K562 (cell line): ENCODE data around the gene CCDC28B. TPM values are rescaled to one million over a fixed set of nuclear protein-coding genes. Genes with fewer than 3 reads are reported as not detected.

ENCODE experiments used
- CBFB ChIP-seq: sonication (generic); formaldehyde crosslinking; IDR thresholded peaks from 2 replicates; pipeline ENCODE4 v1.4.0; 2020; ENCODE audit warnings: mild to moderate bottlenecking, missing genetic modification reagents
- CREM ChIP-seq: IDR thresholded peaks from 2 replicates; pipeline ENCODE4 v1.6.1; 2014; ENCODE audit warnings: antibody characterized with exemption, low read depth
- EP300 ChIP-seq: IDR thresholded peaks from 2 replicates; pipeline ENCODE4 v1.6.1; 2012; ENCODE audit warnings: low read length, improper control_type of control experiment
- FOSL1 ChIP-seq: fragments of 200-800 bp; sonication (Bioruptor generic); conservative IDR thresholded peaks from 2 replicates; pipeline ENCODE4 v1.6.1; 2016; ENCODE audit warnings: missing genetic modification characterization, missing compliant biosample characterization
- FOXM1 ChIP-seq, 2 experiments: fragments of 450-650 bp in 1 of 2; sonication (generic) in 1 of 2; formaldehyde crosslinking in 1 of 2; IDR thresholded peaks; 2 replicates each; pipeline versions ENCODE4 v1.6.1 to v1.9.0; 2017 to 2022; ENCODE audit warnings: low read depth in 2 of 2, mild to moderate bottlenecking in 2 of 2, missing genetic modification reagents in 1 of 2, moderate library complexity in 1 of 2
- HOXB6 ChIP-seq: fragments of 250-450 bp; sonication (Bioruptor Pico); IDR thresholded peaks from 2 replicates; pipeline ENCODE4 v1.5.1; 2022; ENCODE audit warnings: mild to moderate bottlenecking, borderline replicate concordance
- PML ChIP-seq: IDR thresholded peaks from 2 replicates; pipeline ENCODE4 v1.6.1; 2012; ENCODE audit warnings: low read length, inconsistent platforms
- PPARD ChIP-seq: fragments of 250-450 bp; sonication (Bioruptor Pico); IDR thresholded peaks from 2 replicates; pipeline ENCODE4 v1.8.0; 2022; ENCODE audit warnings: inconsistent platforms, mild to moderate bottlenecking, moderate library complexity
- SMC3 ChIP-seq: conservative IDR thresholded peaks from 2 replicates; pipeline ENCODE4 v1.6.1; 2011; ENCODE audit warnings: low read depth, low read length, improper control_type of control experiment; ENCODE audit not compliant: insufficient read depth
- STAT5A ChIP-seq: IDR thresholded peaks from 2 replicates; pipeline ENCODE4 v1.6.1; 2012; ENCODE audit warnings: low read length, inconsistent platforms, borderline replicate concordance
- ZNF311 ChIP-seq: fragments of 250-450 bp; sonication (Bioruptor Pico); IDR thresholded peaks from 2 replicates; pipeline ENCODE4 v1.4.0; 2020; ENCODE audit warnings: mild to moderate bottlenecking, moderate library complexity
- polyA plus RNA-seq, 8 experiments: library from polyadenylated mRNA; depleted of rRNA in 4 of 8; stranded (reverse) in 5 of 8; unstranded in 3 of 8; fragments of >200 nt; fragmentation: Nextera tagmentation in 2 of 8; fragmentation: Illumina TruSeq in 1 of 8; extraction: Ambion mirVana in 2 of 8; extraction: Trizol in 1 of 8; gene quantifications; 2 replicates each; pipeline versions ENCODE4 v1.2.1 to v1.2.3, GENCODE V29; 2011 to 2014; ENCODE audit warnings: inconsistent platforms in 1 of 8, missing spikeins in 1 of 8
- total RNA-seq, 7 experiments: library from RNA; depleted of rRNA in 6 of 7; stranded (reverse); fragments of >200 nt in 6 of 7; fragmentation: Illumina TruSeq in 2 of 7; extraction: Trizol in 2 of 7; gene quantifications; 2 replicates each; pipeline versions ENCODE4 v1.2.1 to v1.2.3, GENCODE V29; 2011 to 2021; ENCODE audit warnings: low replicate concordance in 1 of 7
- TF ChIP-seq, protein P1 (sequence below), 2 experiments: IDR thresholded peaks; 2 replicates each; pipeline ENCODE4 v1.6.1; 2011; ENCODE audit warnings: borderline replicate concordance in 1 of 2, control low read depth in 1 of 2, low read depth in 1 of 2, low read length in 1 of 2, mild to moderate bottlenecking in 1 of 2, mixed read lengths in 1 of 2, moderate library complexity in 1 of 2; ENCODE audit not compliant: insufficient read depth in 1 of 2, insufficient read length in 1 of 2, poor library complexity in 1 of 2, severe bottlenecking in 1 of 2; ENCODE audit errors: extremely low read depth in 1 of 2
- TF ChIP-seq, protein P2 (sequence below): sonication (generic); formaldehyde crosslinking; IDR thresholded peaks from 2 replicates; pipeline ENCODE4 v1.8.0; 2022; ENCODE audit warnings: mild to moderate bottlenecking, missing genetic modification reagents
- TF ChIP-seq, protein P3 (sequence below): sonication (generic); formaldehyde crosslinking; IDR thresholded peaks from 2 replicates; pipeline ENCODE4 v1.8.1; 2023; ENCODE audit warnings: mild to moderate bottlenecking, missing genetic modification reagents

Gene CCDC28B
- total and polyA plus RNA-seq, 9 of the 15 experiments (the other 6 are each of a cell fraction or from before 2014, with no cell fraction given), result 5.7 to 54.5 (median 31.7) TPM

DNA sequence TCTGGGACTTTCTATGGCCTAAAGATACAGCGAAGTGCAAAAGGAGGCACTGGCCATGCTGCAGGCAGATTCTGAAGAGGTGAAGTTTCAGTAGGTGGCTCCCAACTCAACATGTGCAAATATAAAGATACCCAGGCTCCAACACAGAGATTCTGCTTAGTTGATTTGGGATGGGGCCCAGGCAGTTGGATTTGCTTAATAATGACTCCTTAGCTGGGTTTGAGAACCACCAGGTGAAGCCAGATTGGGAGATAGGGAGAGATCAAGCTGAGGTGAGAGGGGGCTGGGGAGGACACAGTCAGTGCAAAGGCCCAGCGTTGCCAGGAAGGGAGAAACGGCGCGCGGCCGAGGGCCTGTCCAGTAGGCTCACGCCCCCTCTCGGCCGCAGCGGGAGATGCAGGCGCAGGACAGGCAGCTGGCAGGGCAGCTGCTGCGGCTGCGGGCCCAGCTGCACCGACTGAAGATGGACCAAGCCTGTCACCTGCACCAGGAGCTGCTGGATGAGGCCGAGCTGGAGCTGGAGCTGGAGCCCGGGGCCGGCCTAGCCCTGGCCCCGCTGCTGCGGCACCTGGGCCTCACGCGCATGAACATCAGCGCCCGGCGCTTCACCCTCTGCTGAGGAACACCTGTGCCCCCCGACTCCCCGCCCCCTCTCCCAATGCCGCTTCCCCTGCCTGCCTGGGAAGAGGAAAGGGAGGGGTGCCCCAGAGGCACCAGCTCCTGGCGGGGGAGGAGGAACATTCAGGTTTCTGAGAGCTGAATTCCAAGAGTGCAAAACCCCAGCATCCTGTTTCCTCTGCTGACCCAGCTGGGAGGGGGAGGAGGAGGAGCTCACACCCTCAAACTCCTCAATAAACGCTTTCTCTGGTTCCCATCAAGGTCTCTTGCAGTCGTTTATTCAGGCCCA, 47.8 kb downstream of the CCDC28B start (continued):
- TF ChIP-seq FOXM1 (IDR thresholded peaks at IDR 0.05; ENCODE audit: low read depth) (no peak; the same call in 1 of the 2 replicates), FOXM1 (CRISPR knock-in tag; IDR thresholded peaks at IDR 0.05; ENCODE audit: low read depth) (no peak), FOSL1 (tag) (no peak), CREM (peak; percentile 63), PML (no peak), STAT5A (no peak), CBFB (CRISPR knock-in tag) (no peak), EP300 (peak; percentile 31; the same call in 1 of the 2 replicates), ZNF311 (CRISPR knock-in tag) (no peak), SMC3 (peak; percentile 83), PPARD (CRISPR knock-in tag) (no peak), HOXB6 (no peak)
- TF ChIP-seq, protein P1, sequence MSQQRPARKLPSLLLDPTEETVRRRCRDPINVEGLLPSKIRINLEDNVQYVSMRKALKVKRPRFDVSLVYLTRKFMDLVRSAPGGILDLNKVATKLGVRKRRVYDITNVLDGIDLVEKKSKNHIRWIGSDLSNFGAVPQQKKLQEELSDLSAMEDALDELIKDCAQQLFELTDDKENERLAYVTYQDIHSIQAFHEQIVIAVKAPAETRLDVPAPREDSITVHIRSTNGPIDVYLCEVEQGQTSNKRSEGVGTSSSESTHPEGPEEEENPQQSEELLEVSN (IDR thresholded peaks at IDR 0.05; ENCODE audit: borderline replicate concordance in 1 of 2, extremely low read depth in 1 of 2, insufficient read depth in 1 of 2, insufficient read length in 1 of 2, low read depth in 1 of 2, low read length in 1 of 2, poor library complexity in 1 of 2, severe bottlenecking in 1 of 2), result peak; percentile 24 to 46
- TF ChIP-seq, protein P2, sequence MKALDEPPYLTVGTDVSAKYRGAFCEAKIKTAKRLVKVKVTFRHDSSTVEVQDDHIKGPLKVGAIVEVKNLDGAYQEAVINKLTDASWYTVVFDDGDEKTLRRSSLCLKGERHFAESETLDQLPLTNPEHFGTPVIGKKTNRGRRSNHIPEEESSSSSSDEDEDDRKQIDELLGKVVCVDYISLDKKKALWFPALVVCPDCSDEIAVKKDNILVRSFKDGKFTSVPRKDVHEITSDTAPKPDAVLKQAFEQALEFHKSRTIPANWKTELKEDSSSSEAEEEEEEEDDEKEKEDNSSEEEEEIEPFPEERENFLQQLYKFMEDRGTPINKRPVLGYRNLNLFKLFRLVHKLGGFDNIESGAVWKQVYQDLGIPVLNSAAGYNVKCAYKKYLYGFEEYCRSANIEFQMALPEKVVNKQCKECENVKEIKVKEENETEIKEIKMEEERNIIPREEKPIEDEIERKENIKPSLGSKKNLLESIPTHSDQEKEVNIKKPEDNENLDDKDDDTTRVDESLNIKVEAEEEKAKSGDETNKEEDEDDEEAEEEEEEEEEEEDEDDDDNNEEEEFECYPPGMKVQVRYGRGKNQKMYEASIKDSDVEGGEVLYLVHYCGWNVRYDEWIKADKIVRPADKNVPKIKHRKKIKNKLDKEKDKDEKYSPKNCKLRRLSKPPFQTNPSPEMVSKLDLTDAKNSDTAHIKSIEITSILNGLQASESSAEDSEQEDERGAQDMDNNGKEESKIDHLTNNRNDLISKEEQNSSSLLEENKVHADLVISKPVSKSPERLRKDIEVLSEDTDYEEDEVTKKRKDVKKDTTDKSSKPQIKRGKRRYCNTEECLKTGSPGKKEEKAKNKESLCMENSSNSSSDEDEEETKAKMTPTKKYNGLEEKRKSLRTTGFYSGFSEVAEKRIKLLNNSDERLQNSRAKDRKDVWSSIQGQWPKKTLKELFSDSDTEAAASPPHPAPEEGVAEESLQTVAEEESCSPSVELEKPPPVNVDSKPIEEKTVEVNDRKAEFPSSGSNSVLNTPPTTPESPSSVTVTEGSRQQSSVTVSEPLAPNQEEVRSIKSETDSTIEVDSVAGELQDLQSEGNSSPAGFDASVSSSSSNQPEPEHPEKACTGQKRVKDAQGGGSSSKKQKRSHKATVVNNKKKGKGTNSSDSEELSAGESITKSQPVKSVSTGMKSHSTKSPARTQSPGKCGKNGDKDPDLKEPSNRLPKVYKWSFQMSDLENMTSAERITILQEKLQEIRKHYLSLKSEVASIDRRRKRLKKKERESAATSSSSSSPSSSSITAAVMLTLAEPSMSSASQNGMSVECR (CRISPR knock-in tag), result 0 out of 2 replicates have a peak, but pooled peaks have one; percentile 26
- TF ChIP-seq, protein P3, sequence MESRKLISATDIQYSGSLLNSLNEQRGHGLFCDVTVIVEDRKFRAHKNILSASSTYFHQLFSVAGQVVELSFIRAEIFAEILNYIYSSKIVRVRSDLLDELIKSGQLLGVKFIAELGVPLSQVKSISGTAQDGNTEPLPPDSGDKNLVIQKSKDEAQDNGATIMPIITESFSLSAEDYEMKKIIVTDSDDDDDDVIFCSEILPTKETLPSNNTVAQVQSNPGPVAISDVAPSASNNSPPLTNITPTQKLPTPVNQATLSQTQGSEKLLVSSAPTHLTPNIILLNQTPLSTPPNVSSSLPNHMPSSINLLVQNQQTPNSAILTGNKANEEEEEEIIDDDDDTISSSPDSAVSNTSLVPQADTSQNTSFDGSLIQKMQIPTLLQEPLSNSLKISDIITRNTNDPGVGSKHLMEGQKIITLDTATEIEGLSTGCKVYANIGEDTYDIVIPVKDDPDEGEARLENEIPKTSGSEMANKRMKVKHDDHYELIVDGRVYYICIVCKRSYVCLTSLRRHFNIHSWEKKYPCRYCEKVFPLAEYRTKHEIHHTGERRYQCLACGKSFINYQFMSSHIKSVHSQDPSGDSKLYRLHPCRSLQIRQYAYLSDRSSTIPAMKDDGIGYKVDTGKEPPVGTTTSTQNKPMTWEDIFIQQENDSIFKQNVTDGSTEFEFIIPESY (CRISPR knock-in tag), result peak; percentile 84
